Astrocyte of the cerebellum (primary cell): ENCODE results near the gene S100A14.
A peak's percentile ranks its signal among the peaks of the same experiment; 100 is the strongest.

Experiments
- DNase-seq: peaks from one replicate; pipeline ENCODE4 v3.0.0-alpha.2; 2011; ENCODE audit warnings: low read depth
- H3K4me3 ChIP-seq: 2 replicates; pipeline ENCODE4 v1.5.1; 2011; ENCODE audit warnings: mild to moderate bottlenecking, low read depth, low read length, moderate library complexity
- CTCF ChIP-seq: IDR thresholded peaks from 2 replicates; pipeline ENCODE4 v1.5.1; 2012; ENCODE audit warnings: low read length, low read depth, moderate library complexity, mild to moderate bottlenecking; ENCODE audit errors: missing control alignments
- in situ Hi-C: cut with HindIII; loops from 2 replicates; pipeline ENCODE4 v1.10.0; 2017; ENCODE audit warnings: low sequenced_read_pairs

S100A14 gene

GRCh38 chr1:153573351-153573750 is 42.8 kb downstream of the S100A14 start:
- in situ Hi-C loops, result no loop called here
- H3K4me3 ChIP-seq, result no peak overlapping the region
- TF ChIP-seq CTCF, result no peak
- DNase-seq, result no peak

GRCh38 chr1:153572569-153573015 is 43.5 kb downstream of the S100A14 start:
- in situ Hi-C loops, result no loop called here
- peak; percentile 92 for TF ChIP-seq CTCF
- H3K4me3 ChIP-seq, result no peak overlapping the region
- peak; percentile 48 for DNase-seq

GRCh38 chr1:153571706-153572105 is 44.4 kb downstream of the S100A14 start:
- no peak for DNase-seq
- in situ Hi-C loops, result no loop called here
- TF ChIP-seq CTCF, result no peak
- H3K4me3 ChIP-seq, result no peak overlapping the region

GRCh38 chr1:153570874-153571273 is 45.3 kb downstream of the S100A14 start:
- no peak for TF ChIP-seq CTCF
- no peak overlapping the region for H3K4me3 ChIP-seq
- in situ Hi-C loops, result no loop called here
- DNase-seq, result no peak

GRCh38 chr1:153569465-153569864 is 46.7 kb downstream of the S100A14 start:
- no peak for TF ChIP-seq CTCF
- H3K4me3 ChIP-seq, result no peak overlapping the region
- DNase-seq, result no peak
- in situ Hi-C loops, result no loop called here

- in situ Hi-C loops, result no loop called here
- no peak overlapping the region for H3K4me3 ChIP-seq
- peak; percentile 73 for DNase-seq
- TF ChIP-seq CTCF, result peak; percentile 98
These were observed 47.6 kb downstream of the S100A14 start for GRCh38 chr1:153568367-153569099.
